SK-N-SH (cell line): ENCODE measurements around the gene CLDN3. TPM values are rescaled to one million over a fixed set of nuclear protein-coding genes. Genes with fewer than 3 reads are reported as not detected.

ENCODE experiments used
- CTCF ChIA-PET: fragments of 300-600, 350-600 bp; formaldehyde crosslinking; extraction: SDS; loops from one replicate; lab custom pipeline; 2021; lab: Yijun Ruan, JAX
- POLR2A ChIA-PET: fragments of 350-600 bp; sonication (Branson Sonifier 250); formaldehyde crosslinking; extraction: SDS; loops from one replicate; lab custom pipeline; 2020; ENCODE audit warnings: antibody characterized with exemption, inconsistent platforms; lab: Yijun Ruan, JAX
- DNase-seq: peaks from one replicate; pipeline ENCODE4 v3.0.0; 2012
- H2AFZ ChIP-seq: fragments of 200-600 bp; sonication (generic); 2 replicates; pipeline ENCODE4 v1.8.1; 2016; ENCODE audit warnings: antibody characterized with exemption, mild to moderate bottlenecking, low read depth
- H3F3A ChIP-seq: fragments of 200-600 bp; sonication (generic); replicated peaks from 2 replicates; pipeline ENCODE3; 2016; ENCODE audit warnings: antibody characterized with exemption, mild to moderate bottlenecking; ENCODE audit not compliant: insufficient read depth
- H3K27ac ChIP-seq, 2 experiments: fragments of 200-500 bp in 1 of 2; fragments of 200-600 bp in 1 of 2; sonication (Bioruptor generic) in 1 of 2; sonication (generic), shearing (Covaris generic) in 1 of 2; 2 replicates each; pipeline versions ENCODE4 v1.5.1 to v1.6.1; 2014 to 2016; ENCODE audit warnings: low read depth in 2 of 2, inconsistent platforms in 1 of 2, low read length in 1 of 2, mild to moderate bottlenecking in 1 of 2, mixed read lengths in 1 of 2
- H3K27me3 ChIP-seq: fragments of 200-600 bp; sonication (generic), shearing (Covaris generic); 2 replicates; pipeline ENCODE4 v1.6.1; 2016; ENCODE audit warnings: mixed run types; ENCODE audit not compliant: insufficient read depth
- H3K36me3 ChIP-seq, 2 experiments: fragments of 200-500 bp in 1 of 2; fragments of 200-600 bp in 1 of 2; sonication (Bioruptor generic) in 1 of 2; sonication (generic) in 1 of 2; replicated peaks in 1 of 2; 2 replicates each; pipeline versions ENCODE3 to v1.5.1; 2014 to 2016; ENCODE audit warnings: low read length in 1 of 2, mild to moderate bottlenecking in 1 of 2; ENCODE audit not compliant: insufficient read depth in 2 of 2, control insufficient read depth in 1 of 2
- H3K4me1 ChIP-seq, 2 experiments: fragments of 200-500 bp in 1 of 2; fragments of 200-600 bp in 1 of 2; sonication (Bioruptor generic) in 1 of 2; sonication (generic), shearing (Covaris generic) in 1 of 2; 2 replicates each; pipeline versions ENCODE4 v1.5.1 to v1.6.1; 2014 to 2016; ENCODE audit warnings: low read depth in 1 of 2, low read length in 1 of 2, mixed run types in 1 of 2; ENCODE audit not compliant: insufficient read depth in 2 of 2, control insufficient read depth in 1 of 2
- H3K4me2 ChIP-seq: fragments of 200-600 bp; sonication (generic), shearing (Covaris generic); 2 replicates; pipeline ENCODE4 v1.6.1; 2017; ENCODE audit warnings: mixed run types
- H3K4me3 ChIP-seq, 2 experiments: fragments of 200-500 bp in 1 of 2; fragments of 200-600 bp in 1 of 2; sonication (Bioruptor generic) in 1 of 2; sonication (generic), shearing (Covaris generic) in 1 of 2; 2 replicates each; pipeline versions ENCODE4 v1.5.1 to v1.8.1; 2014 to 2016; ENCODE audit warnings: low read depth in 2 of 2, inconsistent platforms in 1 of 2, low read length in 1 of 2, mild to moderate bottlenecking in 1 of 2, mixed read lengths in 1 of 2, moderate library complexity in 1 of 2
- H3K79me2 ChIP-seq: fragments of 200-600 bp; sonication (generic); 2 replicates; pipeline ENCODE4 v1.8.1; 2017; ENCODE audit warnings: mild to moderate bottlenecking; ENCODE audit not compliant: insufficient read depth
- H3K9ac ChIP-seq: fragments of 200-600 bp; sonication (generic); 2 replicates; pipeline ENCODE4 v1.6.1; 2017; ENCODE audit warnings: mixed run types
- H3K9me2 ChIP-seq: fragments of 200-600 bp; sonication (generic); 2 replicates; pipeline ENCODE4 v1.6.1; 2017; ENCODE audit warnings: mixed run types
- H3K9me3 ChIP-seq: fragments of 200-600 bp; sonication (generic); 2 replicates; pipeline ENCODE4 v1.6.1; 2017; ENCODE audit warnings: mixed run types, mild to moderate bottlenecking, moderate library complexity
- H4K20me1 ChIP-seq: fragments of 200-600 bp; sonication (generic); 2 replicates; pipeline ENCODE4 v1.6.1; 2017; ENCODE audit warnings: mild to moderate bottlenecking, mixed run types; ENCODE audit not compliant: insufficient read depth
- CHD2 ChIP-seq: fragments of 150-350 bp; IDR thresholded peaks from 2 replicates; pipeline ENCODE4 v1.6.1; 2018; ENCODE audit warnings: low read length; ENCODE audit not compliant: partially characterized antibody
- ELF1 ChIP-seq: IDR thresholded peaks from 2 replicates; pipeline ENCODE4 v1.4.0; 2012
- EP300 ChIP-seq, 2 experiments: IDR thresholded peaks; 2 replicates each; pipeline versions ENCODE4 v1.4.0 to v1.6.1; 2012; ENCODE audit warnings: borderline replicate concordance in 1 of 2, low read depth in 1 of 2, low read length in 1 of 2
- EZH2phosphoT487 ChIP-seq: fragments of 200-600 bp; sonication (generic); IDR thresholded peaks from 2 replicates; pipeline ENCODE4 v1.6.1; 2017; ENCODE audit warnings: low read depth, mixed run types, mild to moderate bottlenecking, antibody characterized with exemption, moderate library complexity, borderline replicate concordance
- FOXJ3 ChIP-seq: sonication (generic); formaldehyde crosslinking; IDR thresholded peaks from 2 replicates; pipeline ENCODE4 v1.5.1; 2020; ENCODE audit warnings: mild to moderate bottlenecking, missing genetic modification reagents
- FOXM1 ChIP-seq: IDR thresholded peaks from 2 replicates; pipeline ENCODE4 v1.4.0; 2012; ENCODE audit warnings: low read depth, mild to moderate bottlenecking
- IRF3 ChIP-seq: fragments of 150-350 bp; IDR thresholded peaks from 2 replicates; pipeline ENCODE4 v1.6.1; 2016; ENCODE audit warnings: mild to moderate bottlenecking, low read depth, low read length
- MXI1 ChIP-seq: IDR thresholded peaks from 2 replicates; pipeline ENCODE4 v1.6.1; 2012; ENCODE audit warnings: mild to moderate bottlenecking, low read depth, low read length, improper control_type of control experiment
- NFIC ChIP-seq: IDR thresholded peaks from 2 replicates; pipeline ENCODE4 v1.4.0; 2012; ENCODE audit warnings: borderline replicate concordance
- NRF1 ChIP-seq: IDR thresholded peaks from 2 replicates; pipeline ENCODE4 v1.6.1; 2012; ENCODE audit warnings: low read depth, mild to moderate bottlenecking, low read length
- POLR2AphosphoS5 ChIP-seq: IDR thresholded peaks from 2 replicates; pipeline ENCODE4 v1.6.1; 2012; ENCODE audit warnings: low read depth, low read length
- RCOR1 ChIP-seq: fragments of 150-350 bp; IDR thresholded peaks from 2 replicates; pipeline ENCODE4 v1.6.1; 2017; ENCODE audit warnings: antibody characterized with exemption, low read length
- RFX5 ChIP-seq: IDR thresholded peaks from 2 replicates; pipeline ENCODE4 v1.6.1; 2012; ENCODE audit warnings: mild to moderate bottlenecking, improper control_type of control experiment, low read length
- RXRA ChIP-seq: IDR thresholded peaks from 2 replicates; pipeline ENCODE4 v1.4.0; 2012; ENCODE audit warnings: low read depth, mild to moderate bottlenecking, borderline replicate concordance
- SIN3A ChIP-seq: IDR thresholded peaks from 2 replicates; pipeline ENCODE4 v1.6.1; 2012; ENCODE audit warnings: low read depth, mild to moderate bottlenecking, low read length, moderate library complexity, borderline replicate concordance
- SMC3 ChIP-seq: IDR thresholded peaks from 2 replicates; pipeline ENCODE4 v1.6.1; 2012; ENCODE audit warnings: low read depth, low read length, improper control_type of control experiment
- TAF1 ChIP-seq: IDR thresholded peaks from 2 replicates; pipeline ENCODE4 v1.6.1; 2012; ENCODE audit warnings: low read depth, mild to moderate bottlenecking, low read length, moderate library complexity, borderline replicate concordance
- TCF12 ChIP-seq: IDR thresholded peaks from 2 replicates; pipeline ENCODE4 v1.4.0; 2012
- TEAD4 ChIP-seq: IDR thresholded peaks from 2 replicates; pipeline ENCODE4 v1.4.0; 2012; ENCODE audit warnings: mild to moderate bottlenecking, borderline replicate concordance; ENCODE audit not compliant: insufficient read depth
- YY1 ChIP-seq: IDR thresholded peaks from 2 replicates; pipeline ENCODE4 v1.4.0; 2012; ENCODE audit warnings: low read depth, mild to moderate bottlenecking
- ZBTB33 ChIP-seq: IDR thresholded peaks from 2 replicates; pipeline ENCODE4 v1.4.0; 2012; ENCODE audit warnings: low read depth, borderline replicate concordance
- WGBS: methylation state at CpG from one replicate; pipeline ENCODE4 v1.1.6; 2017; ENCODE audit warnings: low lambda C conversion rate; 5-methylcytosine and 5-hydroxymethylcytosine counted together
- polyA plus RNA-seq, 3 experiments: library from polyadenylated mRNA; depleted of rRNA; stranded (reverse); fragments of >200 nt; gene quantifications; 2 replicates each; pipeline ENCODE4 v1.2.3, GENCODE V29; 2012
- TF ChIP-seq, protein P1 (sequence below): IDR thresholded peaks from 2 replicates; pipeline ENCODE4 v1.4.0; 2012; ENCODE audit warnings: low read depth
- TF ChIP-seq, protein P2 (sequence below): IDR thresholded peaks from 2 replicates; pipeline ENCODE4; 2012

CLDN3 gene
- polyA plus RNA-seq, 1 of the 3 experiments (the other 2 are of a cell fraction) = 0.08 TPM

- ChIA-PET POLR2A (no interaction called here), CTCF (interaction anchor here (0.6 kb wide), 1 partner anchor 103 kb away, joined by 3 read pairs; no protein-coding TSS in a partner anchor)
- H3K36me3 ChIP-seq = no peaks in the 10 kb centered on the region
- H3K9me3 ChIP-seq = no peaks in the 10 kb centered on the region
- no peaks in the 10 kb centered on the region for H3K79me2 ChIP-seq
- no peak overlapping the region for H3K9ac ChIP-seq
- no peak overlapping the region for H2AFZ ChIP-seq
- no peaks in the 10 kb centered on the region for H3K9me2 ChIP-seq
- H3F3A ChIP-seq = no peaks in the 10 kb centered on the region
- H3K4me2 ChIP-seq = no peak overlapping the region
- WGBS = 84% methylated on average over 8 of the region's 8 CpGs
- no peak for TF ChIP-seq TAF1
- no peak for TF ChIP-seq NFIC
- no peak for TF ChIP-seq MXI1
- no peak for TF ChIP-seq SIN3A
- TF ChIP-seq EZH2phosphoT487 = no peak
- no peak for TF ChIP-seq TEAD4
- TF ChIP-seq POLR2AphosphoS5 = no peak
- no peak for TF ChIP-seq FOXJ3 (CRISPR knock-in tag)
- no peak for TF ChIP-seq YY1
- TF ChIP-seq EP300 (IDR thresholded peaks at IDR 0.05; ENCODE audit: borderline replicate concordance in 1 of 2, low read depth in 1 of 2, low read length in 1 of 2) = no peak
- TF ChIP-seq RFX5 = no peak
- no peak for TF ChIP-seq IRF3
- TF ChIP-seq, all 33 proteins: peak for 0
- peak; percentile 59 for DNase-seq
- H4K20me1 ChIP-seq = no peaks in the 10 kb centered on the region
- no peak overlapping the region for H3K27ac ChIP-seq
- no peaks in the 10 kb centered on the region for H3K27me3 ChIP-seq
- no peaks in the 10 kb centered on the region for H3K4me1 ChIP-seq
- H3K4me3 ChIP-seq = no peak overlapping the region
These were observed 8.0 kb downstream of the CLDN3 start for GRCh38 chr7:73761854-73762658.

DNA sequence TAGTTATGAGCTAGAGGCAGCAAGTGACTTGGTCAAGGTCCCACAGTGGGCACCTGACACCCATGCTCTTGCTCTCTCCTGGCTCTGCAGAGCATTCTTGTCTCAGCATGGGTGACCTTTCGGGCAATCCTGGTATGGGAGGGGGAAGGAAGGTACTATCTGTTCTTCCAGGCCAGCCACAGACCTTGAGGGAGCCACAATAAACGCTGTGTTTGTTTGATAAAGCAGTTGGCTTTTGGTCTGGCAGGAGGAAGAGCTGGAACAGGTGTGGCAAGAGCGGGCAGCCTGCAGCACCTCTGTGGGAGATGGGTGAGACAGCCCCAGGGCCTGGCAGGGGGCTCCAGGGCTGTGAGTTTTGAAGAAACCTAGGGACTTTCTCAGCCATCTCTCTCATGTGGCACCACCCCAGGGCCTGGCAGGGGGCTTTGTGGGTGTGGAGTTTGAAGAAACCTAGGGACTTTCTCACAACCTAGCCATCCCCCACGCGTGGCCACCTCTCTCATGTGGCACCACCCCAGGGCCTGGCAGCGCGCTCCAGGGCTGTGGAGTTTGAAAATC lies 11.4 kb downstream of the CLDN3 start:
- WGBS = 66% methylated on average over 3 of the region's 7 CpGs
- TF ChIP-seq TCF12 (no peak), CHD2 (no peak), FOXM1 (no peak), RXRA (no peak), ZBTB33 (no peak), POLR2AphosphoS5 (no peak), SMC3 (no peak), RCOR1 (no peak), NRF1 (no peak), ELF1 (no peak), NFIC (no peak)
- TF ChIP-seq, protein P1, sequence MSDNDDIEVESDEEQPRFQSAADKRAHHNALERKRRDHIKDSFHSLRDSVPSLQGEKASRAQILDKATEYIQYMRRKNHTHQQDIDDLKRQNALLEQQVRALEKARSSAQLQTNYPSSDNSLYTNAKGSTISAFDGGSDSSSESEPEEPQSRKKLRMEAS = no peak
- TF ChIP-seq, protein P2, sequence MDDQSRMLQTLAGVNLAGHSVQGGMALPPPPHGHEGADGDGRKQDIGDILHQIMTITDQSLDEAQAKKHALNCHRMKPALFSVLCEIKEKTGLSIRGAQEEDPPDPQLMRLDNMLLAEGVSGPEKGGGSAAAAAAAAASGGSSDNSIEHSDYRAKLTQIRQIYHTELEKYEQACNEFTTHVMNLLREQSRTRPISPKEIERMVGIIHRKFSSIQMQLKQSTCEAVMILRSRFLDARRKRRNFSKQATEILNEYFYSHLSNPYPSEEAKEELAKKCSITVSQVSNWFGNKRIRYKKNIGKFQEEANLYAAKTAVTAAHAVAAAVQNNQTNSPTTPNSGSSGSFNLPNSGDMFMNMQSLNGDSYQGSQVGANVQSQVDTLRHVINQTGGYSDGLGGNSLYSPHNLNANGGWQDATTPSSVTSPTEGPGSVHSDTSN = no peak

More for the DNA sequence above, 11.4 kb downstream of the CLDN3 start:
- no peak overlapping the region for H3K4me3 ChIP-seq
- H3F3A ChIP-seq = no peaks in the 10 kb centered on the region
- no peaks in the 10 kb centered on the region for H3K79me2 ChIP-seq
- H3K9me3 ChIP-seq = no peaks in the 10 kb centered on the region
- POLR2A ChIA-PET = no interaction called here
- H3K9me2 ChIP-seq = no peaks in the 10 kb centered on the region
- H3K27me3 ChIP-seq = no peaks in the 10 kb centered on the region
- no peak overlapping the region for H2AFZ ChIP-seq
- no peak for DNase-seq
- H4K20me1 ChIP-seq = no peaks in the 10 kb centered on the region
- H3K4me2 ChIP-seq = no peak overlapping the region
- H3K36me3 ChIP-seq = no peaks in the 10 kb centered on the region
- H3K9ac ChIP-seq = no peak overlapping the region
- no peaks in the 10 kb centered on the region for H3K4me1 ChIP-seq
- CTCF ChIA-PET = interaction anchor here (1.4 kb wide), 1 partner anchor 24 kb away, joined by 3 read pairs; no protein-coding TSS in a partner anchor
- H3K27ac ChIP-seq = no peak overlapping the region
